ENCODE data around the gene SYNGR2. TPM values are rescaled to one million over a fixed set of nuclear protein-coding genes. Genes with fewer than 3 reads are reported as not detected.
A peak's percentile ranks its signal among the peaks of the same experiment; 100 is the strongest.
"Not testable (repeated sequence)": the region's sequence is repeated elsewhere in the genome, so short reads cannot be mapped to it uniquely, and the experiment has no call there.

The SYNGR2 gene
- total RNA-seq, 4 donors from 2014 or later, result 63.1 to 164 (median 124) TPM

GRCh38 chr17:78135858-78136500 is 32.4 kb upstream of the SYNGR2 start:
- H3K27ac ChIP-seq (replicated peaks in 1 of 4), result no peak overlapping the region
- H3K36me3 ChIP-seq, result no peaks in the 10 kb centered on the region
- no peak overlapping the region for H3K4me3 ChIP-seq
- intact Hi-C loops (cut with DNase I), result no loop called here
- peaks cover 16 to 39% (median 34%) of the 10 kb centered on the region in 4 donors for H3K4me1 ChIP-seq
- no peak for DNase-seq (ENCODE audit: extremely low spot score)
- WGBS, result 94% methylated on average over 9 of the region's 9 CpGs
- TF ChIP-seq CTCF (IDR thresholded peaks at IDR 0.05) (no peak), EP300 (IDR thresholded peaks at IDR 0.05) (no peak), POLR2AphosphoS5 (IDR thresholded peaks at IDR 0.05) (no peak), POLR2A (IDR thresholded peaks at IDR 0.05; ENCODE audit: low read depth) (no peak)
- no peaks in the 10 kb centered on the region for H3K9me3 ChIP-seq
- H3K27me3 ChIP-seq, result peaks cover 5 to 16% (median 8%) of the 10 kb centered on the region in 4 donors

GRCh38 chr17:78137392-78138203 is 30.8 kb upstream of the SYNGR2 start:
- H3K27me3 ChIP-seq, result peaks cover 0 to under 1% (median 0%) of the 10 kb centered on the region in 4 donors
- no peak for DNase-seq (ENCODE audit: extremely low spot score)
- 82% methylated on average over 12 of the region's 26 CpGs for WGBS
- no peaks in the 10 kb centered on the region for H3K9me3 ChIP-seq
- no peak overlapping the region for H3K4me3 ChIP-seq
- no peak overlapping the region for H3K27ac ChIP-seq (replicated peaks in 1 of 4)
- TF ChIP-seq CTCF (IDR thresholded peaks at IDR 0.05), result peak in 1 of 3 experiments; percentile 4
- TF ChIP-seq POLR2AphosphoS5 (IDR thresholded peaks at IDR 0.05), result no peak
- intact Hi-C loops (cut with DNase I), result no loop called here
- no peaks in the 10 kb centered on the region for H3K36me3 ChIP-seq
- H3K4me1 ChIP-seq, result peaks cover 6 to 36% (median 30%) of the 10 kb centered on the region in 4 donors

GRCh38 chr17:78138204-78139060 is 29.9 kb upstream of the SYNGR2 start:
- no peak overlapping the region for H3K27ac ChIP-seq (replicated peaks in 1 of 4)
- WGBS, result 92% methylated on average over 14 of the region's 17 CpGs

GRCh38 chr17:78139861-78140168 is 28.6 kb upstream of the SYNGR2 start:
- H3K4me3 ChIP-seq; DNase-seq (ENCODE audit: extremely low spot score); H3K9me3 ChIP-seq; H3K27me3 ChIP-seq; intact Hi-C loops (cut with DNase I); H3K36me3 ChIP-seq; H3K27ac ChIP-seq (replicated peaks in 1 of 4): not testable (repeated sequence)
- H3K4me1 ChIP-seq, result peaks cover 20 to 41% (median 37%) of the 10 kb centered on the region in 4 donors
- WGBS, result 88% methylated on average over 12 of the region's 12 CpGs

More at GRCh38 chr17:78138204-78139060, 29.9 kb upstream of the SYNGR2 start:
- DNase-seq (ENCODE audit: extremely low spot score), result no peak
- peaks cover 6 to 38% (median 29%) of the 10 kb centered on the region in 4 donors for H3K4me1 ChIP-seq
- no peaks in the 10 kb centered on the region for H3K36me3 ChIP-seq
- H3K27me3 ChIP-seq, result no peaks in the 10 kb centered on the region
- H3K4me3 ChIP-seq, result no peak overlapping the region
- TF ChIP-seq EP300 (IDR thresholded peaks at IDR 0.05), result no peak
- no peak for TF ChIP-seq POLR2A (IDR thresholded peaks at IDR 0.05; ENCODE audit: low read depth)
- no peak for TF ChIP-seq CTCF (IDR thresholded peaks at IDR 0.05)
- TF ChIP-seq POLR2AphosphoS5 (IDR thresholded peaks at IDR 0.05), result no peak
- intact Hi-C loops (cut with DNase I), result no loop called here
- no peaks in the 10 kb centered on the region for H3K9me3 ChIP-seq
